MCF 10A (cell line): ENCODE results near the gene TSR3. TPM values are rescaled to one million over a fixed set of nuclear protein-coding genes. Genes with fewer than 3 reads are reported as not detected.

Experiments
- BruUV-seq: library from RNA; stranded (reverse); fragments of 400-500 nt; replicated peaks from 2 replicates; lab custom pipeline; 2021; lab: Mats Ljungman, UMichigan
- CTCF ChIA-PET: fragments of 300-600 bp; sonication (Branson Sonifier 250); formaldehyde crosslinking; extraction: SDS; loops from one replicate; lab custom pipeline; 2021; ENCODE audit warnings: antibody characterized with exemption, inconsistent platforms; lab: Yijun Ruan, JAX
- POLR2A ChIA-PET: fragments of 300-600, 350-650 bp; sonication (Branson Sonifier 250); formaldehyde crosslinking; extraction: SDS; loops from one replicate; lab custom pipeline; 2020; ENCODE audit warnings: antibody characterized with exemption, inconsistent platforms; lab: Yijun Ruan, JAX
- DNase-seq: peaks from one replicate; pipeline ENCODE4 v3.0.0-alpha.2; 2018; ENCODE audit not compliant: unreplicated experiment
- H3K27ac Mint-ChIP-seq: one replicate; pipeline ENCODE4 v1.8.0; 2022; ENCODE audit warnings: mild to moderate bottlenecking, low read depth, mixed read lengths; ENCODE audit not compliant: unreplicated experiment
- H3K27me3 Mint-ChIP-seq: one replicate; pipeline ENCODE4 v1.8.0; 2022; ENCODE audit warnings: mixed read lengths; ENCODE audit not compliant: insufficient read depth, unreplicated experiment
- H3K36me3 Mint-ChIP-seq: one replicate; pipeline ENCODE4 v1.8.0; 2022; ENCODE audit warnings: mild to moderate bottlenecking, moderate library complexity, mixed read lengths; ENCODE audit not compliant: insufficient read depth, unreplicated experiment
- H3K4me1 Mint-ChIP-seq: one replicate; pipeline ENCODE4 v1.8.0; 2022; ENCODE audit warnings: mixed read lengths; ENCODE audit not compliant: insufficient read depth, unreplicated experiment
- H3K4me3 Mint-ChIP-seq: one replicate; pipeline ENCODE4 v1.8.0; 2022; ENCODE audit warnings: mild to moderate bottlenecking, moderate library complexity, mixed read lengths; ENCODE audit not compliant: unreplicated experiment
- H3K9me3 Mint-ChIP-seq: one replicate; pipeline ENCODE4 v1.8.0; 2022; ENCODE audit warnings: mixed read lengths; ENCODE audit not compliant: unreplicated experiment
- CTCF ChIP-seq: fragments of 200-600 bp; IDR thresholded peaks from one replicate; pipeline ENCODE4 v1.8.0; 2022; ENCODE audit warnings: antibody characterized with exemption, mild to moderate bottlenecking; ENCODE audit not compliant: unreplicated experiment
- intact Hi-C: fragments of 100-400 bp; cut with micrococcal nuclease; formaldehyde crosslinking; loops from 2 replicates; pipeline ENCODE4 v1.14.1; 2022
- total RNA-seq: library from RNA; stranded (reverse); gene quantifications from 2 replicates; pipeline ENCODE4 v1.2.3, GENCODE V29; 2022

Gene TSR3
- total RNA-seq, 1 experiment from 2014 or later: 49.6 TPM

GRCh38 chr16:1398351-1398750, 46.7 kb upstream of the TSR3 start:
- Mint-ChIP-seq H3K4me3 (no peak overlapping the region), H3K36me3 (peaks cover 20% of the 10 kb centered on the region), H3K27me3 (no peaks in the 10 kb centered on the region), H3K27ac (no peak overlapping the region), H3K4me1 (no peaks in the 10 kb centered on the region), H3K9me3 (no peaks in the 10 kb centered on the region)
- intact Hi-C loops: no loop called here
- no peak for TF ChIP-seq CTCF
- no TSS peak for BruUV-seq
- ChIA-PET CTCF (no interaction called here), POLR2A (interaction anchor here (1.4 kb wide), 1 partner anchor 10 kb away, joined by 4 read pairs; no protein-coding TSS in a partner anchor)
- no peak for DNase-seq

GRCh38 chr16:1397779-1398178, 46.1 kb upstream of the TSR3 start:
- TF ChIP-seq CTCF: no peak
- BruUV-seq: no TSS peak
- no peak overlapping the region for H3K27ac Mint-ChIP-seq
- H3K36me3 Mint-ChIP-seq: peaks cover 15% of the 10 kb centered on the region
- H3K9me3 Mint-ChIP-seq: no peaks in the 10 kb centered on the region
- CTCF ChIA-PET: no interaction called here
- no peak overlapping the region for H3K4me3 Mint-ChIP-seq
- no peaks in the 10 kb centered on the region for H3K4me1 Mint-ChIP-seq
- DNase-seq: no peak
- POLR2A ChIA-PET: interaction anchor here (1.4 kb wide), 1 partner anchor 10 kb away, joined by 4 read pairs; no protein-coding TSS in a partner anchor
- H3K27me3 Mint-ChIP-seq: no peaks in the 10 kb centered on the region
- intact Hi-C loops: no loop called here

GRCh38 chr16:1395444-1396031, 43.9 kb upstream of the TSR3 start:
- Mint-ChIP-seq H3K27ac (no peak overlapping the region), H3K4me1 (no peaks in the 10 kb centered on the region), H3K4me3 (no peak overlapping the region), H3K36me3 (peaks cover 6% of the 10 kb centered on the region), H3K27me3 (no peaks in the 10 kb centered on the region), H3K9me3 (no peaks in the 10 kb centered on the region)
- ChIA-PET CTCF (interaction anchor here (1.3 kb wide), 1 partner anchor 17 kb away, joined by 3 read pairs; no protein-coding TSS in a partner anchor), POLR2A (no interaction called here)
- intact Hi-C loops: no loop called here
- no peak for DNase-seq
- TF ChIP-seq CTCF: no peak
- no TSS peak for BruUV-seq

GRCh38 chr16:1394367-1394951, 42.8 kb upstream of the TSR3 start:
- Mint-ChIP-seq H3K27ac (no peak overlapping the region), H3K4me3 (no peak overlapping the region), H3K27me3 (no peaks in the 10 kb centered on the region), H3K36me3 (peaks cover 6% of the 10 kb centered on the region), H3K4me1 (no peaks in the 10 kb centered on the region), H3K9me3 (no peaks in the 10 kb centered on the region)
- POLR2A ChIA-PET: no interaction called here
- BruUV-seq: no TSS peak
- intact Hi-C loops: no loop called here
- CTCF ChIA-PET: no interaction called here
- DNase-seq: no peak
- TF ChIP-seq CTCF: no peak
